Measurements from ENCODE around the gene EDA.

Gene EDA

GRCh38 chrX:69615779-69616456, at the start of gene EDA:
EDA (plus strand) TSS chrX:69616113.
- peak; percentile 75 for DNase-seq

GRCh38 chrX:69568828-69569227, 47.1 kb upstream of the EDA start:
- DNase-seq = no peak

DNA sequence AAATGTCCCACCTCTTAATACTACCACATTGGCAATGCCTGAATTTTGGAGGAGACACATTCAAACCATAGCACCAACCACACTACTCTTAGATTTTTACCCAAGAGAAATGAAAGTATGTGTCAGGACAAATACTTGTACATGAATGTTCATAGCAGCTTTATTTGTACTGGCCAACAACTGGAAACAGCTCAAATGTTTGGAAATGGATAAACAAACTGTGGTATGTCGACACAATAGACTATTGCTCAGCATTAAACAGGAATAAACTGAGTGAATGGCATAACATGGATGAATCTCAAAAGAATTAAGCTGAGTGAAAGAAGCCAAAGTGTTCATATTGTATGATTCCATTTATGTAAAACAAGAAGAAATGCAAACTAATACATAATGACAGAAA, 18.5 kb upstream of the EDA start:
- DNase-seq = no peak

- no peak for DNase-seq
These were observed 15.7 kb upstream of the EDA start for GRCh38 chrX:69600182-69600581.

GRCh38 chrX:69603566-69604194, 12.2 kb upstream of the EDA start:
- no peak for DNase-seq

DNA sequence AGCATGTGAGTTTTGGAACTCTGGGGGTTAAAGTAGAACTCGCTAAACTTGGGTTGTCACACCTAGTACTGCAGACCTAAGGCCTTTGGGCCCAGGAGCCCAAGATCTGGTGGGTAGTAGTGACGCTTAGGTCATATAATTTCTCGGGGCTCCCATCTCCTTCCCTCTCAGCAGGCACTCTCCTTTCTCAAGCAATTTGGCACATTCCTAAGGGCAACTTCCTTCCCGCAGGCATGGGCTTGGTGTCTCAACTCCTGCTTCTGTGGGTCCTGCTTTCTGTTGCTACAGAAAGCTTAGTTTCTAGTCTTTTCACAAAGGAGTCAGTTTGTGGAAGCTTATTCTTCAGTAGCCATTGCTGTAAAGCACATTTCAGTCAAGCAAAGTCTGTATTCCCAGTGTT, 10.4 kb upstream of the EDA start:
- no peak for DNase-seq

DNA sequence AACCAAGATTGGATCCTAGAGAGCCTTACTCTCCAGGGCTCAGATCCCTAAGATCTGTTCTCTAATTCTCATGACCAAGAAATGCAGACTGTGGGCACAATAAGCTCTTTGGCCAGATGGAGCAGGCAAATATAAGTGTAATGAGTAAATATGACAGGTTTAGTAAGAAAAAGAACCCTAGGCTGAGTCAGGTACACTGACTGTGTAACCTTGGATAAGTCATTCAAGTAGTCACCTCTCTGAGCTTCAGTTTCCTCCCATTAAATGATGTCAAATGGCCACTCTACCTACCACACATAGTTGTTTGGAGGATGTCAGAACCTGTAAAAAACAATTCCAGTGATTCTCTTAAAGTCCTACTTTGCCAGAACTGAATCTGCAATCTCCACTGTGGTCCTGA, 8.3 kb upstream of the EDA start:
- no peak for DNase-seq

- no peak for DNase-seq
These were observed 2.0 kb upstream of the EDA start for GRCh38 chrX:69613946-69614345.

GRCh38 chrX:69614886-69615285, 1.0 kb upstream of the EDA start:
- no peak for DNase-seq

GRCh38 chrX:69615342-69615741, 571 bp upstream of the EDA start:
- DNase-seq = no peak

- DNase-seq = peak; percentile 2
These were observed 717 bp downstream of the EDA start for GRCh38 chrX:69616457-69617203.

DNA sequence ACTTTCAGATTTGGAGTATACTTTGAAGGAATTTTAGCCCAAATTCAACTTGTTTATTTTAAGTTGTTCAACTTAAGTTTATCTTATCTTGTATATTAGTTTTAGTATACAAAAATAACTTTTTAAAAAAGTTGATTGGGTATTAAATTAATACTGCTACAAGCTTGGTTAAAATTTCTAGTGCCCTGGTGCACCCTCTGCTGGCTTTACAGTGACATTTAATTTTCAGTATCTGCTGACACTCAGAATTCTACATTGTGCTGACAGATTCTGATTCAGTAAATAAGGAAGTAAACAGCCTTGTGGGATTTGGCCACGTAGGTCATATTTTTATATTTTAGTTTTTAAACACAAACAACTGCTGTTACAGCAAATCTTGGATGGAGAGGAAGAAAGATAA, 2.9 kb downstream of the EDA start:
- no peak for DNase-seq

- no peak for DNase-seq
These were observed 10.2 kb downstream of the EDA start for GRCh38 chrX:69626129-69626528.

- peak; percentile 1 for DNase-seq
These were observed 11.8 kb downstream of the EDA start for GRCh38 chrX:69627744-69628143.

- no peak for DNase-seq
These were observed 14.2 kb downstream of the EDA start for GRCh38 chrX:69630147-69630546.

DNA sequence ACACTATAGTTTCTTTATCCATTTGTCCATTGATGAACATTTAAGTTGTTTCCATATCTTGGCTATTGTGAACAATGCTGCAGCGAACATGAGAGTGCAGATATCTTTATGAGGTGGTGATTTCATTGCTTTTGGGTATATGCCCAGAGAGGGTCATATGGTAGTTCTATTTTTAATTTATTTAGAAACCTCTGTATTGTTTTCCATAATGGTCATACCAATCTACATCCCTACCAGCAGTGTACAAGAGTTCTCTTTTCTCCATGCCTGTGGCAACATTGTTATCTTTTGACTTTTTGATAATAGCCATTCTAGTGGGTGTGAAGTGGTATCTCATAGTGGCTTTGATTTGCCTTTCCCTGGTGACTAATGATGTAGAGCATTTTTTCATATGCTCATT, 48.8 kb downstream of the EDA start:
- no peak for DNase-seq

- DNase-seq = no peak
These were observed 54.2 kb downstream of the EDA start for GRCh38 chrX:69670001-69670555.

- DNase-seq = no peak
These were observed 59.0 kb downstream of the EDA start for GRCh38 chrX:69674891-69675290.

DNA sequence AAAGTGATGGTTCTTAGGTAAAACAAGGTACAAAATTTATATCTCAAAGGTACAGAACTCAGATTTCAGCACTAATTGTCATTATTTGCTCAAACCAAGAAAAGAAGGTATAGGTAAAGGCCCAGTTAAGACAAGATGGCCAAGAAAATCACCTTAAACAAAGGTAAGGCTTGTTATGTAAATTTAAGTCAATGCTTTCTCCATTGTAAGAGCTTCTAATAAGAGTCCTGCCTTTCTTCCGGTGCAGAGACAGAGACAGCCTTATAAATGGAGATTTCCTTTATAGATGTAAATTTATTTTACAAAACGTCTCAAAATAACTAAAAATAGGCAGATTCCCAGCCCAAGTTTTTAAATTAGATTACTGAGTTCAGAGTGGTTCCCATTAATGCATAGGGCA, 89.9 kb downstream of the EDA start:
- DNase-seq = no peak

- no peak for DNase-seq
These were observed 102.2 kb downstream of the EDA start for GRCh38 chrX:69718102-69718501.

DNA sequence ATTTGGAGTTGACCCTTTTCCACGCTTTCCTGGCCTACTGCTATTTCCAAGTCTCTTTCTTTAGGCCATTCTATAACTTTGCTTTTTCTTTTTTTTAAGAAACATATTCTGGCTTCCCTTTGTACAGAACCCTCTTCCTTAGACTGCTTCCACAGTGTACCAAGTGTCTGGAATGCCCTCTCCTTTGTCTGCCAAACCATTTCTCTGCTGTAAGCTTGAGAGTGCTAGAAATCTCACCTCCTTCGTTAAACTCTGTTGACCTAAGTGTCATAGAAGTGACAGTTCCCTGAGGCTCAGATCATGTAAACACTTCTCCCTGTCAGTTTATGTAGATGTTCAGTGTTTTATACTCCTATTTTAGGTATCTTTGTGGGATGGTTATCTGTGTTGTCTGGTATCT, 108.4 kb downstream of the EDA start:
- DNase-seq = no peak

DNA sequence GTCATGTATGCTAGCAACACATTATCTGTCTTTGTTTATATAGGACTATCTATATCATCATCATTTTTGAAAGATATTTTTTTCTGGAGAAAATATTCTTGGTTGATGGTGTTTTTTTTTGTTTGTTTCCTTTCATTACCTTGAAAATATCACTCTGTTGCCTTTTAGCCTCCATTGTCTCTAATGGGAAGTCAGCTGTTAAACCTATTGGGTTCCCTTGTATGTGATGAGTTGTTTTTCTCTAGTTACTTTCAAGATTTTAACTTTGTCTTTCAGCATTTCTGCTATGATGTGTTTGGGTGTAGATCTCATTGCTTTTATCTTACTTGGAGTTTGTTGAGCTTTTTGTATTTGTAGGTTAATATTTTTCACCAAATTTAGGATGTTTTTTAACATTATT, 124.4 kb downstream of the EDA start:
- no peak for DNase-seq

DNA sequence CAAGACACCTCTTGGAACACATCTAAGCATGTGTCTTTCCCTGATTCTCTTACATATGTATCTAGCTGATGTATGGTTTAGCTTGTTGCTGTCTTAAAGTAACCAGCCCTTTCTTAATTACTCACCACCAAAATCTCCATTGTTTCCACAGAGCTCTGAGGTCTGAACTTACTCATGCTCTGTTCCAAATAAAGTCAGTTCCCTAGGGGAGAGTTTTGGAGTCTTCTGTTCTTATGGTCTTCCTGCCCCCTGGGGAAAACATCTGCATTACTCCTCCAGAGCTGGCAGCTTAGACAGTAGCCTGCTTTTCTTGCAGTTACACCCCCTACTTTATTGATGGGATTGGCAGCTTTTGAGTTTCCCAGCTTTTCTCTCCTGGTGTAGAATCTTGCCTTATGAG, 125.8 kb downstream of the EDA start:
- DNase-seq = no peak

GRCh38 chrX:69746051-69746450, 130.1 kb downstream of the EDA start:
- DNase-seq = no peak

All from stimulated activated CD4-positive, alpha-beta T cell treated with anti-CD3 and anti-CD28 coated beads, Interleukin-1b, Interleukin-23, amount 100 ng/mL, for 48 hours (primary cell).